NT2/D1 (cell line): ENCODE data around the gene UGGT1.
A peak's percentile ranks its signal among the peaks of the same experiment; 100 is the strongest.

Experiments used
- DNase-seq: peaks from one replicate; pipeline ENCODE4 v3.0.0-alpha.2; 2011; ENCODE audit warnings: low read depth, low spot score
- H3K27me3 ChIP-seq: 2 replicates; pipeline ENCODE4 v1.6.0; 2011; ENCODE audit warnings: mild to moderate bottlenecking; ENCODE audit not compliant: insufficient read length, insufficient read depth
- H3K36me3 ChIP-seq: 2 replicates; pipeline ENCODE4 v1.6.1; 2011; ENCODE audit warnings: mild to moderate bottlenecking, low read length, mixed read lengths; ENCODE audit not compliant: insufficient read depth, insufficient read length
- H3K4me1 ChIP-seq: 2 replicates; pipeline ENCODE4 v1.5.1; 2011; ENCODE audit not compliant: insufficient read depth, insufficient read length
- H3K4me3 ChIP-seq: 2 replicates; pipeline ENCODE4 v1.5.1; 2011; ENCODE audit warnings: low read depth; ENCODE audit not compliant: insufficient read length
- H3K9ac ChIP-seq: 2 replicates; pipeline ENCODE4 v1.6.0; 2011; ENCODE audit warnings: low read depth; ENCODE audit not compliant: insufficient read length
- H3K9me3 ChIP-seq: 2 replicates; pipeline ENCODE4 v1.5.1; 2011; ENCODE audit warnings: mild to moderate bottlenecking, low read length; ENCODE audit not compliant: insufficient read depth
- SUZ12 ChIP-seq: IDR thresholded peaks from 2 replicates; pipeline ENCODE4 v1.6.1; 2011; ENCODE audit not compliant: insufficient read length, insufficient read depth; ENCODE audit errors: extremely low read depth
- YY1 ChIP-seq: IDR thresholded peaks from 2 replicates; pipeline ENCODE4 v1.6.1; 2011; ENCODE audit not compliant: insufficient read length, insufficient read depth
- ZNF274 ChIP-seq: IDR thresholded peaks from 2 replicates; pipeline ENCODE4 v1.6.1; 2011; ENCODE audit warnings: mild to moderate bottlenecking, low read depth, low read length

Gene UGGT1, protein sequence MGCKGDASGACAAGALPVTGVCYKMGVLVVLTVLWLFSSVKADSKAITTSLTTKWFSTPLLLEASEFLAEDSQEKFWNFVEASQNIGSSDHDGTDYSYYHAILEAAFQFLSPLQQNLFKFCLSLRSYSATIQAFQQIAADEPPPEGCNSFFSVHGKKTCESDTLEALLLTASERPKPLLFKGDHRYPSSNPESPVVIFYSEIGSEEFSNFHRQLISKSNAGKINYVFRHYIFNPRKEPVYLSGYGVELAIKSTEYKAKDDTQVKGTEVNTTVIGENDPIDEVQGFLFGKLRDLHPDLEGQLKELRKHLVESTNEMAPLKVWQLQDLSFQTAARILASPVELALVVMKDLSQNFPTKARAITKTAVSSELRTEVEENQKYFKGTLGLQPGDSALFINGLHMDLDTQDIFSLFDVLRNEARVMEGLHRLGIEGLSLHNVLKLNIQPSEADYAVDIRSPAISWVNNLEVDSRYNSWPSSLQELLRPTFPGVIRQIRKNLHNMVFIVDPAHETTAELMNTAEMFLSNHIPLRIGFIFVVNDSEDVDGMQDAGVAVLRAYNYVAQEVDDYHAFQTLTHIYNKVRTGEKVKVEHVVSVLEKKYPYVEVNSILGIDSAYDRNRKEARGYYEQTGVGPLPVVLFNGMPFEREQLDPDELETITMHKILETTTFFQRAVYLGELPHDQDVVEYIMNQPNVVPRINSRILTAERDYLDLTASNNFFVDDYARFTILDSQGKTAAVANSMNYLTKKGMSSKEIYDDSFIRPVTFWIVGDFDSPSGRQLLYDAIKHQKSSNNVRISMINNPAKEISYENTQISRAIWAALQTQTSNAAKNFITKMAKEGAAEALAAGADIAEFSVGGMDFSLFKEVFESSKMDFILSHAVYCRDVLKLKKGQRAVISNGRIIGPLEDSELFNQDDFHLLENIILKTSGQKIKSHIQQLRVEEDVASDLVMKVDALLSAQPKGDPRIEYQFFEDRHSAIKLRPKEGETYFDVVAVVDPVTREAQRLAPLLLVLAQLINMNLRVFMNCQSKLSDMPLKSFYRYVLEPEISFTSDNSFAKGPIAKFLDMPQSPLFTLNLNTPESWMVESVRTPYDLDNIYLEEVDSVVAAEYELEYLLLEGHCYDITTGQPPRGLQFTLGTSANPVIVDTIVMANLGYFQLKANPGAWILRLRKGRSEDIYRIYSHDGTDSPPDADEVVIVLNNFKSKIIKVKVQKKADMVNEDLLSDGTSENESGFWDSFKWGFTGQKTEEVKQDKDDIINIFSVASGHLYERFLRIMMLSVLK (N-terminal part only)

DNA sequence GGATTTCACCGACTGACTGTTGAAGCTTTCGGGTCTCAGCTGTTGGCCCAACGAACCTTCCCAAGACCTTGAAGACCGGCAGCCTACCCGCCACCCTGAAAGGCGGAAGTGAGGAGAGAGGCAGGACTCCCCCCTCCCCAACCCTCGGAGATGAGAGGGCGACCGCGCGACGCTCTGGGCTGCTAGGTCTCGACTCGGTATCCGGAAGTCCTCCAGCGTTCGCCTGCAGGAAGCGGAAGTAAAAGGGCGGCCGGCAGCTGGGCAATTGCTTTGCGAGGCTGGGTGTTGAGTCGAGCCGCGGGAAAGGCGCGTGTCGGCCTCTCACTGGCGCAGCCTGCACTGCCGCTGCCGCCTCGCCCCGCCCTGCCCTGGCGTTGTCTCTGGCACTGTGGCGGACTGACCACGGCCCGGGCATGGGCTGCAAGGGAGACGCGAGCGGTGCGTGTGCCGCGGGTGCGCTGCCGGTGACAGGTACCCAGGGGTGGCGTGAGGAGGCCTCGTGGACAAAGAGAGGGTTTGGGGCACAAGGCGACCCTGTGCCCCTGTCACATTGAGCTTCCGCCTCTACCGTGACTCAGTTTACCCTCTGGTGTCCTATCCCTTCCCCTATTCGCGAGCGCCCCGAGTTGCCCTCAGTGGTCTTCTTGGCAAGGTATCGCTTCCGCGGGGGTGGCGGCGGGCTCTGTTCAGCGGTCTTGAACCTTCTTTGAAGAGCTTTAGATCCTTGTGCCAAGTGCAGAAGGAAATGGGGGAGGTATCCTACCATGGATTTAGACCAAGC lies at the start of gene UGGT1:
UGGT1 (plus strand) TSS at position 256 of the 781 bp plus-strand sequence; CDS start at position 414, 158 bp downstream.
- no peak for TF ChIP-seq ZNF274
- no peak for TF ChIP-seq SUZ12
- peak; percentile 19 for TF ChIP-seq YY1
- Histone ChIP-seq H3K9me3 (no peaks in the 10 kb centered on the region), H3K9ac (peak within 1 kb of the TSS; percentile 98), H3K4me3 (peak within 1 kb of the TSS; percentile 100), H3K4me1 (no peaks in the 10 kb centered on the region), H3K36me3 (peaks cover 15% of the 10 kb centered on the region), H3K27me3 (no peaks in the 10 kb centered on the region)
- DNase-seq: peak; percentile 97

DNA sequence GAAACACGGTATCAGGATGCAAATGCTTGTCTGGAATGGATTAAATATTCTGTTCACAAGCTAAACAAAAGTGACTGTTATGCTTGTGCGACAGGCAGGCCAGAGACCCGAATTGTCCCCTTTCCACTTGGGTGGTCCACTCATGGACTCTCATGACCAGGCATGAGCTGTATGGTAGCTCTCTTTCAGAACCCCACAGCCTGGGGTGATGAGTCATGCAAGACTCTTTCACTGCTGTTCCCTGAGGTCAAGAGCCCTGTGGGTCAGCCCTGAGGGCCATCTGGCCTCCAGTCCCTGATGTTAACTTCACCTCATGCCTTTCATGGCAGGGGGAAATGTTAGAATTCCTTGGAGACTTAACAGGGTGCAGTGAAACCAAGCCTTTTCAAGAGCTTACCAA lies 49.4 kb upstream of the UGGT1 start:
- Histone ChIP-seq H3K9ac (no peak overlapping the region), H3K9me3 (peaks cover 55% of the 10 kb centered on the region), H3K4me3 (no peak overlapping the region), H3K27me3 (no peaks in the 10 kb centered on the region), H3K36me3 (no peaks in the 10 kb centered on the region), H3K4me1 (no peaks in the 10 kb centered on the region)
- no peak for DNase-seq
- no peak for TF ChIP-seq ZNF274
- TF ChIP-seq YY1: no peak
- no peak for TF ChIP-seq SUZ12

DNA sequence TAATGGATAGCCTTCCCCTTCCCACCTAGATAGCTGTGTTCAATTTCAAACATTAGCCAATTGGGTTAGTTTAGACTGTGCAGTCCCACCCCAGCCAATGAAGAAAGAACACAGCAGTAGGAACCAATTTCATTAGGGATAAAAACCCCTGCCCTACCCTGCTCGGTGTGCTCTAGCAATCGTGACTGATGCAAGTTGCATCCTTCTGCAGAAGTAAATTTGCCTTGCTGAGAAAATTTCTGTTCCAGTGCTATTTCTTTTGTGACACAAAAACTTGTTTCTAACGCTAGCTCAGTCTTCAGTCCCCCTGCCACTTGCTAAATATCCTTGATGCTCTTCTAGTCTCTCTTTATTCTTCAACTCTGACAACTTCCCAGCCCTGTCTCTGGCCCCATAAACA lies 48.0 kb upstream of the UGGT1 start:
- Histone ChIP-seq H3K4me3 (no peak overlapping the region), H3K4me1 (no peaks in the 10 kb centered on the region), H3K9ac (no peak overlapping the region), H3K27me3 (no peaks in the 10 kb centered on the region), H3K9me3 (peaks cover 40% of the 10 kb centered on the region), H3K36me3 (no peaks in the 10 kb centered on the region)
- DNase-seq: no peak
- no peak for TF ChIP-seq YY1
- no peak for TF ChIP-seq SUZ12
- TF ChIP-seq ZNF274: no peak

DNA sequence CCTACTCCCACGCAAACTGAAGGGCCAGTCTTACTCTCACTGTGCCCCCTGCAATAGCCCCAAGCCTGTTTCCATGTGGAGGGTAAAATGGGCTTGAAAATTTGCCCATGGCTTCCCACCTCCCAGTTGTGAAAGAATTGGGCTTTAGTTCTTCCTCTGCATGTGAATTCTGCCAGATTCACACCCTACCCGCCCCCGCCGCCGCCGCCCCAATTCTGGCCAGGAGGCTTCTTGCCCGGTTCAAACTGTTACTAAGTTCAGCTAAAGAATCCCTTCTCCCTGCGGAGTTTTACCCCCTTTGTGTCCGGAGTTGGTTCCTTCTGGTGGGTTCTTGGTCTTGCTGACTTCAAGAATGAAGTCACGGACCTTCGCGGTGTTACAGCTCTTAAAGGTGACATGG lies 37.7 kb upstream of the UGGT1 start:
- Histone ChIP-seq H3K27me3 (no peaks in the 10 kb centered on the region), H3K9ac (no peak overlapping the region), H3K36me3 (no peaks in the 10 kb centered on the region), H3K4me3 (no peak overlapping the region), H3K9me3 (peaks cover 9% of the 10 kb centered on the region), H3K4me1 (no peaks in the 10 kb centered on the region)
- TF ChIP-seq YY1 (no peak), ZNF274 (no peak), SUZ12 (no peak)
- DNase-seq: no peak

DNA sequence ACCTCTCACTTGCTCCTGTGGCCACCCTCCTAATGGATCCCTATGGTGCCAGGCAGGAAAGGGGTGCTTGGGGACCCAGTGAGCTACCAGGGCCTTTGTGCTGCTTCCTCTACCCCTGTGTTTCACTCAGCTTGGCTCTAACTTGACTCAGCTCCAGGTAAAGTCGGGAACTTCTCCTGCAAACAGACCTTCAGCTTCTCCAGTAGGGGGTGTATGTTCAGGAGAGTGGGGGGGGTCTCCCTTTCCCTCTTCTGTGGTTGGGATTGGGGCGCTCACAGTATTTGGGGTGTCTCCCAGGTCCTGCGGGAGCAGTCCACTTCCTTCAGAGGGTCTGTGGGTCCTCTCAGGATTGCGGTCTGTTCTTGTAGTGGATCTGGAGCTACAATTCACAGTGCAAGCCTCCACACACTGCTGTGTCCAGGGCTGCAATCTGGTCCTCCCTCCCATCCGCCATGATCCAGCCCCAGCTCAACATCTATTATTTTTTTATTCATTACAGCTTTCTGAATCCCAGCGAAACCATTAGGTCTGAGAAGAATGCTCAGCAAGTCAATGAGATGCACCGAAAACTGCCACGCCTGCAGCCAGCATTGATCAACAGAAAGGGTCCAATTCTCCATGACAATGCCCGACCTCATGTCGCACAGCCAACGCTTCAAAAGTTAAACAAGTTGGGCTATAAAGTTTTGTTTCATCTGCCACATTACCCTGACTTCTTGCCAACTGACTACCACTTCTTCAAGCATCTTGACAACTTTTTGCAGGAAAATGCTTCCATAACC lies 36.7 kb upstream of the UGGT1 start:
- H3K36me3 ChIP-seq: no peaks in the 10 kb centered on the region
- H3K27me3 ChIP-seq: no peaks in the 10 kb centered on the region
- no peaks in the 10 kb centered on the region for H3K4me1 ChIP-seq
- H3K9ac ChIP-seq: no peak overlapping the region
- H3K4me3 ChIP-seq: no peak overlapping the region
- DNase-seq: no peak
- H3K9me3 ChIP-seq: peaks cover 9% of the 10 kb centered on the region
- TF ChIP-seq YY1 (no peak), ZNF274 (no peak), SUZ12 (no peak)

DNA sequence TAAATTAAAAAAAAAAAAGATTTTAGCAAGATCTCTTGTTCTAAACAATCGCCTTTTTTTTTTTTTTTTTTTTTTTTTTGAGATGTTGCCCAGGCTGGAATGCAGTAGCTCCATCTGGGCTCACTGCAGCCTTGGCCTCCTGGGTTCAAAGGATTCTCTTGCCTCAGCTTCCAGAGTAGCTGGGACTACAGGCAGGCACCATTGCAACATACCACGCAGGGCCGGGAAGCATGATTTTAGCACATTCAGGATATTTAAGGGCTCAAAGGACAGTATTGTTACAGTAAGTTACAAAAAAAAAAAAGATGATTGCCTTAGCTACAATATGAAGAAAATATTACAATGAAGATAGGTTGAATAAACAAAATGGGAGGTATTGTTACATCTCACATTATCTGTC lies 33.7 kb upstream of the UGGT1 start:
- H3K36me3 ChIP-seq: no peaks in the 10 kb centered on the region
- peaks cover 9% of the 10 kb centered on the region; the same call in 1 of the 2 replicates for H3K9me3 ChIP-seq
- TF ChIP-seq SUZ12 (no peak), YY1 (no peak), ZNF274 (no peak)
- no peak overlapping the region for H3K4me3 ChIP-seq
- H3K27me3 ChIP-seq: no peaks in the 10 kb centered on the region
- H3K4me1 ChIP-seq: no peaks in the 10 kb centered on the region
- no peak for DNase-seq
- no peak overlapping the region for H3K9ac ChIP-seq
